ENCODE results near the gene TRIM32. TPM values are rescaled to one million over a fixed set of nuclear protein-coding genes. Genes with fewer than 3 reads are reported as not detected.

Gene TRIM32
- total RNA-seq, 1 experiment from 2014 or later = 22.3 TPM

- Mint-ChIP-seq H3K36me3 (ENCODE audit: insufficient read depth, unreplicated experiment) (no peaks in the 10 kb centered on the region), H3K9me3 (ENCODE audit: unreplicated experiment) (no peaks in the 10 kb centered on the region), H3K4me1 (ENCODE audit: low read depth, unreplicated experiment) (peaks cover 7% of the 10 kb centered on the region), H3K27me3 (ENCODE audit: insufficient read depth, unreplicated experiment) (no peaks in the 10 kb centered on the region), H3K4me3 (ENCODE audit: unreplicated experiment) (no peak overlapping the region), H3K27ac (ENCODE audit: unreplicated experiment) (no peak overlapping the region)
- intact Hi-C loops (cut with micrococcal nuclease; ENCODE audit: unreplicated experiment) = no loop called here
- ChIA-PET POLR2A (interaction anchor here (1.2 kb wide), 1 partner anchor 19 kb away, joined by 6 read pairs; the partner anchor contains the start of gene TRIM32), CTCF (no interaction called here)
- no peak for TF ChIP-seq CTCF (IDR thresholded peaks at IDR 0.05; ENCODE audit: insufficient read depth in 1 of 2, low read depth in 1 of 2, low read length in 1 of 2, severe bottlenecking in 1 of 2, unreplicated experiment in 1 of 2)
- Histone ChIP-seq H3K27me3 (replicated peaks; ENCODE audit: control insufficient read depth, insufficient read depth, low read length) (no peaks in the 10 kb centered on the region), H3K9me3 (no peaks in the 10 kb centered on the region), H3K36me3 (ENCODE audit: control insufficient read depth, insufficient read depth, low read length) (no peaks in the 10 kb centered on the region), H3K4me3 (ENCODE audit: low read depth, low read length) (no peak overlapping the region), H3K4me1 (peaks cover 7% of the 10 kb centered on the region)
- no peak for DNase-seq
- BruUV-seq (replicated peaks) = no TSS peak
Measured at GRCh38 chr9:116705531-116705930, 18.4 kb downstream of the TRIM32 start.

- intact Hi-C loops (cut with micrococcal nuclease; ENCODE audit: unreplicated experiment) = no loop called here
- Mint-ChIP-seq H3K27ac (ENCODE audit: unreplicated experiment) (no peak overlapping the region), H3K36me3 (ENCODE audit: insufficient read depth, unreplicated experiment) (no peaks in the 10 kb centered on the region), H3K9me3 (ENCODE audit: unreplicated experiment) (no peaks in the 10 kb centered on the region), H3K4me1 (ENCODE audit: low read depth, unreplicated experiment) (peaks cover 7% of the 10 kb centered on the region), H3K4me3 (ENCODE audit: unreplicated experiment) (no peak overlapping the region), H3K27me3 (ENCODE audit: insufficient read depth, unreplicated experiment) (no peaks in the 10 kb centered on the region)
- no peak for TF ChIP-seq CTCF (IDR thresholded peaks at IDR 0.05; ENCODE audit: insufficient read depth in 1 of 2, low read depth in 1 of 2, low read length in 1 of 2, severe bottlenecking in 1 of 2, unreplicated experiment in 1 of 2)
- Histone ChIP-seq H3K4me3 (ENCODE audit: low read depth, low read length) (no peak overlapping the region), H3K4me1 (peaks cover 7% of the 10 kb centered on the region), H3K9me3 (no peaks in the 10 kb centered on the region), H3K27me3 (replicated peaks; ENCODE audit: control insufficient read depth, insufficient read depth, low read length) (no peaks in the 10 kb centered on the region), H3K36me3 (ENCODE audit: control insufficient read depth, insufficient read depth, low read length) (no peaks in the 10 kb centered on the region)
- CTCF ChIA-PET = no interaction called here
- no peak for DNase-seq
- POLR2A ChIA-PET = interaction anchor here (0.6 kb wide), 1 partner anchor 19 kb away, joined by 5 read pairs; no protein-coding TSS in a partner anchor
- no TSS peak for BruUV-seq (replicated peaks)
Measured at GRCh38 chr9:116706310-116707290, 19.5 kb downstream of the TRIM32 start.

GRCh38 chr9:116712781-116713180 is 25.7 kb downstream of the TRIM32 start:
- no peak for TF ChIP-seq CTCF (IDR thresholded peaks at IDR 0.05; ENCODE audit: insufficient read depth in 1 of 2, low read depth in 1 of 2, low read length in 1 of 2, severe bottlenecking in 1 of 2, unreplicated experiment in 1 of 2)
- no peaks in the 10 kb centered on the region for H3K36me3 Mint-ChIP-seq (ENCODE audit: insufficient read depth, unreplicated experiment)
- intact Hi-C loops (cut with micrococcal nuclease; ENCODE audit: unreplicated experiment) = no loop called here

More at GRCh38 chr9:116712781-116713180, 25.7 kb downstream of the TRIM32 start:
- Histone ChIP-seq H3K9me3 (no peaks in the 10 kb centered on the region), H3K36me3 (ENCODE audit: control insufficient read depth, insufficient read depth, low read length) (no peaks in the 10 kb centered on the region), H3K4me3 (ENCODE audit: low read depth, low read length) (no peak overlapping the region), H3K4me1 (no peaks in the 10 kb centered on the region), H3K27me3 (replicated peaks; ENCODE audit: control insufficient read depth, insufficient read depth, low read length) (no peaks in the 10 kb centered on the region)
- no TSS peak for BruUV-seq (replicated peaks)
- Mint-ChIP-seq H3K27ac (ENCODE audit: unreplicated experiment) (no peak overlapping the region), H3K4me3 (ENCODE audit: unreplicated experiment) (no peak overlapping the region), H3K27me3 (ENCODE audit: insufficient read depth, unreplicated experiment) (no peaks in the 10 kb centered on the region), H3K4me1 (ENCODE audit: low read depth, unreplicated experiment) (no peaks in the 10 kb centered on the region), H3K9me3 (ENCODE audit: unreplicated experiment) (no peaks in the 10 kb centered on the region)
- ChIA-PET CTCF (no interaction called here), POLR2A (no interaction called here)
- DNase-seq = no peak
